ENCODE measurements around the gene PEX11B.

DNA sequence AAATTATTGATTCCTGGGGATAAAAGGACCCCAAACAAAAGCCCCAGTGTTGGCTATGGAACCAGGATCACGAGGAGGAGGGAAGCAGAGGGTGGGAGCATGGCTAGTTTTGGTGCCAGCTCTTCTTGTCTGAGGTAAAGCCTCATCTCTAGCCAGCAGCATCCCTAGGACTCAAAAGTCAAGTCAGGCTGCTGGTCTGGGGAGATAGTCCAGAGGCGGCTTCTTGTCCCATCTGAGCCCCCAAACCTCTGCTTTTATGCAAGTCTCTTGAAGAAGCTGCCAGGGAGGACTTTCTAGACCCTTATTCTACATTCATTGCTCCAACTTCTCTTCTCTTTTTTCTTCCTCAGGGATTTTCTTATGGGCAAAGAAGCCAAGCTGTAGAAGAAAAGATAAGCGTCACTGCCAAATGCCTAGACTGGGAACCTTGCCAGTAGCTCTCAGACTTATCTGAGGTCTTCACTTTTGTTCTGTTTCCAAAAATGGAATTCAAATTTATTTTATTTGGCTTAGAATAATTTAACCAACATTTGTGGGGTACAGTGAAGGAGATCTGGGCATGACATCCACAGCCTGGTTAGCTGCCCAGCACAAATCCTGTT, 25.9 kb downstream of the PEX11B start:
- TF ChIP-seq, protein P1, sequence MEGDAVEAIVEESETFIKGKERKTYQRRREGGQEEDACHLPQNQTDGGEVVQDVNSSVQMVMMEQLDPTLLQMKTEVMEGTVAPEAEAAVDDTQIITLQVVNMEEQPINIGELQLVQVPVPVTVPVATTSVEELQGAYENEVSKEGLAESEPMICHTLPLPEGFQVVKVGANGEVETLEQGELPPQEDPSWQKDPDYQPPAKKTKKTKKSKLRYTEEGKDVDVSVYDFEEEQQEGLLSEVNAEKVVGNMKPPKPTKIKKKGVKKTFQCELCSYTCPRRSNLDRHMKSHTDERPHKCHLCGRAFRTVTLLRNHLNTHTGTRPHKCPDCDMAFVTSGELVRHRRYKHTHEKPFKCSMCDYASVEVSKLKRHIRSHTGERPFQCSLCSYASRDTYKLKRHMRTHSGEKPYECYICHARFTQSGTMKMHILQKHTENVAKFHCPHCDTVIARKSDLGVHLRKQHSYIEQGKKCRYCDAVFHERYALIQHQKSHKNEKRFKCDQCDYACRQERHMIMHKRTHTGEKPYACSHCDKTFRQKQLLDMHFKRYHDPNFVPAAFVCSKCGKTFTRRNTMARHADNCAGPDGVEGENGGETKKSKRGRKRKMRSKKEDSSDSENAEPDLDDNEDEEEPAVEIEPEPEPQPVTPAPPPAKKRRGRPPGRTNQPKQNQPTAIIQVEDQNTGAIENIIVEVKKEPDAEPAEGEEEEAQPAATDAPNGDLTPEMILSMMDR (IDR thresholded peaks at IDR 0.05) = no peak
- no peak for TF ChIP-seq POLR2A (IDR thresholded peaks at IDR 0.05)

All from right lobe of liver (tissue), 4 donors.